Activated CD8-positive, alpha-beta memory T cell treated with anti-CD3 and anti-CD28 coated beads, Interleukin-2, amount 50 U/mL, for 1 hour (primary cell): ENCODE measurements around the gene KRTAP5-2.
"Not testable (repeated sequence)": the region's sequence is repeated elsewhere in the genome, so short reads cannot be mapped to it uniquely, and the experiment has no call there.

Source experiments
- DNase-seq: peaks from one replicate; pipeline ENCODE4 v3.0.0-alpha.2; 2020; ENCODE audit errors: extremely low read depth

Gene KRTAP5-2

DNA sequence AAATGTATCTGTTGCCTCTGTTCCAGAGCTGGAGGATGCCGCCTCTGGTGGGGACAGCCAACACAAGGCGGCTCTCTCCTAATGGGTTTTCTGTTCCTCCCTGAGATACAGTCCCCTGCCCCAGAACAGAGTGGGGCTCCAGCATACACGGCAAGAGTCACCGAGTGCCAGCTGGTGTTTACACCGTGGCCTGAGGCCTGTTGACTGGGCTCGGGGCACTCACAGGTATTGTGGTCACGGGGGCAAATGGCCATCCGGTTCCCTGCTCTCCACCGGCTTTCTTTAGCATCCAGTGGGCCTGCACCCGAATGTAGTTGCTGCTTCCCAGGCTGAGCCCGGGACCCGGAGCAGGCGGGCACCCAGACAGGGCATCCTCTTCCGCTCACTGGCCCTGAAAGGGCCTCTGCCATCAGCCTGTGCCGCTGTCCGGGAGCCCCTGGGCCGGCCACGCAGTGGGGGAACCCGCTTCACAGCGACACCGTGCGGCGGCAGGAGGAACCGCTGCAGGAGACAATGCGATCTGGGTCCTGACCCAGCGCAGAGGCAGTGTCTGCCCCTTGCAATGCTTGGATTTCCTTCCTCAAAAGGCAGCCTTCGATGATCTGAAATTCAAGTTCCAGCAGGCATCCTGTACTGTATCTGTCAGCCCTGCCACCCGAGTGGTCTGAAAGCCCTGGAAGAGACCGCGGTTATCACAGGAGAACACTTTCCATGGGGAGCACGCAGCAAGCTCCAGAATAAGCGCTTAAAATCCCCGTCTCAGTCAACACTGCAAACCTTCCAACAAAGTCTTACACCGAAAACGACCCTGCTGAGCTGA is 30.6 kb upstream of the KRTAP5-2 start:
- DNase-seq = no peak

DNA sequence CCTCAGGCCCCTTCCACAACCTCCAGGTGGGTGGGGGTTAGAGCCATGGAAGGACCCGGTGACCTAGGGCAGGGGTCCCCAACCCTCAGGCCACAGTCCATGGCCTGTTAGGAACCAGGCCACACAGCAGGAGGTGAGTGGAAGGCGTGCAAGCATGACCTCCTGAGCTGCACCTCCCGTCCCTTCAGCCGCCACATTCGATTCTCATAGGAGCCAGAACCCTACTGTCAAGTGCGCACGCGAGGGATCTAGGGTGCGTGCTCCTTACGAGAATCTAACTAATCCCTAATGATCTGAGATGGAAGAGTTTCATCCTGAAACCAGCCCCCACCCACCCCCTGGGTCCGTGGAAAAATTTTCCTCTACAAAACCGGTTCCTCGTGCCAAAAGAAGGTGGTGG is 27.4 kb upstream of the KRTAP5-2 start:
- DNase-seq = no peak

DNA sequence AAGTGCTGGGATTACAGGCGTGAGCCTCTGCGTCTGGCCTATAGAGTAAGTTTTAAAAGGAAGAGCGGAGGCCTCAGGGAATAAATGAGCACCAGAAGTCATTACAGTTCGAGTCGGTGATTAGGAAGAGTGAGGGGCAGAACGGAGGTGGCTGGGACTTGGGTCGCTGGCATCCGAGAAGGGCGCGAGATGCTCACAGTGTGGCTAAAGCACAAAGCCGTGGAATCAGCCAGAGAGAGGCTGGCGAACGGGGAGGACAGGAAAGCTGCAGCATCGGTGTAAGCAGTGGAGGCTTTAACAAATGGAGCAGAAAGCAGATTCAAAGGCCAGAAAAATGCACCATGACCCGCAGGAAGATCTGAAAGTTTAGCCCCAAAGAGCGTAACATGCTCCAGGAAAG is 26.5 kb upstream of the KRTAP5-2 start:
- DNase-seq = no peak

DNA sequence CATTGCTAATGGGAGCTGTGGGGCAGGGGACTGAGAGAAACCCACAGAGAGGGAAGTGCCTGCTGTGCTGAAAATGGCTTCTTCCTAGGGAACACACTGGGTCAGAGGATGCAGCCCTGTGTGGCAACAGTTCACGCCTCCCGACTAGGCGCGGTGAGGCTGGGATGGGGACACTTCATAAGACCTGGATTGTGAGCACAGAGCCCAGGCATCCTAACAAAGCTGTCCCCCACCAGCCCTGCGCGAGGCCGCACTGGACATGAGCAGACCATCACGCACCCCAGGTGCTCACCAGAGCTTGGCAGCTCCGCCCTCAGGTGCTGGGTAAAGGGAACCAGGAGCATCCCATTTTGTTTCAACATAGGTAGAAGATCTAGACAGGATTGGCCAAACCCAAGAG is 25.6 kb upstream of the KRTAP5-2 start:
- no peak for DNase-seq

DNA sequence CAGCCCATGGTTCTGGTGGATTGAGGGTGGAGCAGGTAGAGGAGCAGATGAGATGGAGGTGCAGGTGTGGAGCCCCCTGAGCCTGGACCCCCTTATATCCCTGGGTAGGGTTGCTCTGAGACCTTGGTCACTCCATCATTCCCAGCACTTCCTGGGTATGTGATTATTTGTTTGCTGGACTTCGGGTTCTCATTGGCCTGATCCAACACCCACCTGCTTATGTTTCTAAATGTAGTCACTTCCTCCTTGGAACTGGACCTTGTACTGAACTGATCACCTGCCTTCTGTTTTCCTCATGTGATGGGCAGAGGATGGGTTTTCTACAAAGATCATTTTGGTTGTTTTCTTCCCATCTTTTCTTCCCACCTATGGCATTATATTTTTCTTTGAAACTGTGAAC is 24.0 kb upstream of the KRTAP5-2 start, which contains the start of gene KRTAP5-4:
TSS of gene KRTAP5-4 (minus strand) at position 53 of the 400 bp plus-strand sequence. CDS start at position 8, 45 bp downstream.
- no peak for DNase-seq

DNA sequence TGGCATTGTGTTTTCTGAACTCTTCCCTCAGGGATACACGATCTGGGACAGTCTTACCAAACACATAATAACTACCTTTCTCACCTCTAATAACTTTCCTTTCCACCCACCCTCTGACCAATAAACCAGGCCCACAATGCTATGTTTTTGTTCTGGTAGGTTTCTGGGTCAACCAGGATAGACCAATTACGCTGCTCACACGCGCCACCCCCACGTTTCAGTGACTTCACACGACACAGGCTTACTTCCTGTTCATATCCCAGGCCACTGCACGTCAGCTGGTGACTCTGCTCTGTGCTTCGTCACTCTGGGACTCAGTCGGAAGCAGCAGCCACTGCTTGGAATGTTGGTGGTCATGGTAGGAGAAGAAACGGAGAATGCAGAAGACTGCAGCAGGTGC is 21.4 kb upstream of the KRTAP5-2 start:
- no peak for DNase-seq

DNA sequence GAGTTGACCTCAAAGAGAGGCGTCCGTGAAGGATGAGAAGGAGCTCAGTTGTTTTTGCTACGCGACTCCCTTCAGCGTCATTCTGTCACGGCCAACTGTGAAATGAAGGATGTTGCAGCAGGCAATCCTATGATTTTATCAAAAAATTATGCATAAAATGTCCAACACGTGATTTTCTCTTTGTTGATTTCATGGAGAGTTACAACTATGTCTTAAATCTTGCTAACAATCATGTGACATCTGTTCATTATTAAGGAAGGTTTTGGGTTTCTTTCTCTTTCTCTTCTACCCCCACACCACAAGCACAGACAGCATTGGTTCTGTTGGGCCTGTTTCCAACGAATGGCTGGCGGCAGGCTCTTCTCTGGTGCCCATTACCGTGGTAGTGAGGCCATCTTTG is 20.1 kb upstream of the KRTAP5-2 start:
- no peak for DNase-seq

DNA sequence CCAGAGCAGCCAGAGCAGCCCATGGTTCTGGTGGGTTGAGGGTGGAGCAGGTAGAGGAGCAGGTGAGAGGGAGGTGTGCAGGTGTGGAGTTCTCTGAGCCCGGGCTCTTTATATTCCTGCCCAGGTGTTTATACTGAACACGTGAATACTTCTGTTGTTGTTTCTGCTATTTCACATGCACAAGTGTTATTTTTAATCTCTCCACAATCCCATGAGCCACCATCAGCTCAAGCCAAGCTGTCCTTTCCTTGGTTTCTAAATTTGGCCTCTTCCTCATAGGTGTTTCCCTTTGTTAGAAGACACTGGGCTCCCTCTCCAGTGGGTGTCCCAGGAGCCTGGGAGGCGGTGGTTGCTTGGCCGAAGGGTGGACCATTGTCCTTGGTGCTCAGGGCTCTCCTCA is 10.3 kb upstream of the KRTAP5-2 start, which contains the start of gene KRTAP5-3:
TSS of gene KRTAP5-3 (minus strand) at position 101 of the 400 bp plus-strand sequence. CDS start at position 23, 78 bp downstream.
- no peak for DNase-seq

DNA sequence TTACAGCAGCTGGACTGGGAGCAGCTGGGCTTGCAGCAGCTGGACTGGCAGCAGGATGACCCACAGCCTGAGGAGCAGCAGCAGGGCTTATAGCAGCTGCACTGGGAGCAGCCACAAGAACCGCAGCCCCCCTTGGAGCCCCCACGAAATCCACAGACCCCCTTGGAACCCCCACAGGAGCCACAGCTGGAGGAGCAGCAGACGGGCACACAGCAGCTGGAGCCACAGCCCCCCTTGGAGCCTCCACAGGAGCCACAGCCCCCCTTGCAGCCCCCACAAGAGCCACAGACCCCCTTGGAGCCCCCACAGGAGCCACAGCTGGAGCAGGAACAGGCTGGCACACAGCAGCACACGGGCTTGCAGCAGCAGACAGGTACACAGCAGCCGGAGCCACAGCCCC is 9.8 kb upstream of the KRTAP5-2 start:
- DNase-seq = not testable (repeated sequence)

DNA sequence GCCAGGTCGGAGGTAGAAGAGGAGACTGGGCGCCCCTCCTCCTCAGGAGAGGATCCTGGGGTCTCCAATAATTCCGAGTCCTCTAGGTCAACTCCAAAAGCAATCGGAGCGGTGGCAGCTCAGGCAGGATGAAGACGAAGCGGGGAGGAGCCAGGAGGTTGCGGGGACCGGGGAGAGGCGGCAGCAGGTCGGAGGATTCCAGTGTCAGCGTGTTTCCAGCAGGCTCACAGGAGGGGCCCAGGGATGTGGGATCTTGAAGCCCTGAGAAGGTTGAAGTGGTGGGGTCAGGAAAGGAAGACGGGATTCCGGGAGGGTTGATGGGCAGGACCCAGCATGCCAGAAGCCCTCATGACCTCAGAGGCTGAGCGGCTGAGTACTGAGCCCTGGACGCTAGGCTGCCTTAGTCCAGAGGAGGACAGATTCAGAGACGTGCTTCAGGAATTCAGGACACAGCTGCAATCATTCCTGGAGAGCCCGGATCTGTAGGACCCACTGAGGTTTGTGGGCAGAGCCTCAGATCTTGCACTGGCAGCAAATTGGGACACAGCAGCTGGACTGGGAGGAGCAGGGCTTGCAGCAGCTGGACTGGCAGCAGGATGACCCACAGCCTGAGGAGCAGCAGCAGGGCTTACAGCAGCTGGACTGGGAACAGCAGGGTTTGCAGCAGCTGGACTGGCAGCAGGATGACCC is 9.2 kb upstream of the KRTAP5-2 start:
- DNase-seq = not testable (repeated sequence)

DNA sequence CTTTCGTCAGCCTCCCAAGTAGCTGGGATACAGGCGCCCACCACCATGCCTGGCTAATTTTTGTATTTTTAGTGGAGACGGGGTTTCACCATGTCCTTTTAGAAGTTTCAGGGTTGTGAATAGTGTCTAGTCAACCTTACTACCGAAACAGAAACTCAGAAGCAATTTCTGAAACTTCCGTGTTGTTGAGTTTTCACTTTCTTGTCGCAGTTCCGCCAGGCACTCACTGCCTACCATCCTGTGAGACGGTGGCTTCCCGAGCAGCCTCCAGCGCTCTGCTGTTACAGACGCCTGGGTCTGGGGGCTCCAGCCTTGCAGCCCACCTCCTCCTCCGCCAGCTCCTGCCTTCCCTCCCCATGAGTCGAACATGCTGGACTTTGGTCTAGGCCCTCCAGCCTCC is 7.8 kb upstream of the KRTAP5-2 start:
- DNase-seq = not testable (repeated sequence)

DNA sequence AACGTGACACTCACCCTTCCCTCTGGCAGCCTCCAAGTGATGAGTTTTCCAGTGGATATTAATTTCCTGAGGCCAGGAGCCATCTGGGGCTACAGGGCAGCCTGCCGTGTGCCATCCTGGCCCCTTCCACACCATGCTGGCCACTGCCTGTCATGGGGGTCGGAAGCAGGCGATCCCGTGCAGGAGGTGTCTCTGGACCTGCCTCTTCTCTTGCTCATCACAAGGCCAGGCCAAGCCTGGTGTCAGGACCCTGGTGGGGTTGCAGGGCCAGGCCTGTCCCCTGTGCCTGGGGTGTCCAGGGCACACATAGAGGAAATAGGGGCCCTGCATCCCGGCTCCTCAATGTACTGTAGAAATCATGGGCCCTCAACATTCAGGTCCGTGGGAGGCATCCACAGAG is 6.6 kb upstream of the KRTAP5-2 start:
- no peak for DNase-seq

DNA sequence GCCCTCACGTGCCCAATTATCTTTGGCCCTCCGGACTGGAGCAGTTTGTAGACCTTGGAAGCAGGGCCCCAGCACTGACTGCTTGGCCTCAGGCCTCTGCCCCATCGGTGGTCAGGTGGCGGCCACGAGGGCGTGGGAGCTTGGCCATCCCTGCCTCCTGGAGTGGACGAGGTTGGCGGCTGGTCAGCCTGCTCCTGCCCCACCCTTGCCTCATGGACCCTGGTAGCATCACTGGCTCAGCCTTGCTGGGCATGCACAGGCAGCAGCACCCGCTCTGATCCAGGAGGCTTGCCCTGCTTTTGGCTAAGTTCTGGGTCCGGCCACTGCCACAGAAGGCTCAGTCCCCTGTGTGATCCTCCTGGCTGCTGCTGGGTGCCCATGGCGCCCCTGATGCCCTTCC is 6.1 kb upstream of the KRTAP5-2 start:
- no peak for DNase-seq

DNA sequence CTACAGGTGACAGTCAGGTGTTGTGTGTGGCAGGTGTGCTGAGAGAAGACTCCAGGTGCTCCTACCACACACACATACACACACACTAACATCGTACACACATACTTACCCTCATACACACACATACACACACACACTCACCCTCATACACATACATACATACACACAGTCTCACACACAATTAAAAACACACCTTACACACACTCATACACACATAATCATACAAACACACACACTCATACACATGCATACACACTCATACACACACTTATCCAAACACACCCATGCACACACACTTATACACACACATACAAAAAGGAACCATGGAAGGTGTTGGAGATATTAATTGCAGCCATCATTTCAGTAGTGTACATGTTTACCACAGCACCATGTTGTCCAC is 5.5 kb upstream of the KRTAP5-2 start:
- DNase-seq = no peak

DNA sequence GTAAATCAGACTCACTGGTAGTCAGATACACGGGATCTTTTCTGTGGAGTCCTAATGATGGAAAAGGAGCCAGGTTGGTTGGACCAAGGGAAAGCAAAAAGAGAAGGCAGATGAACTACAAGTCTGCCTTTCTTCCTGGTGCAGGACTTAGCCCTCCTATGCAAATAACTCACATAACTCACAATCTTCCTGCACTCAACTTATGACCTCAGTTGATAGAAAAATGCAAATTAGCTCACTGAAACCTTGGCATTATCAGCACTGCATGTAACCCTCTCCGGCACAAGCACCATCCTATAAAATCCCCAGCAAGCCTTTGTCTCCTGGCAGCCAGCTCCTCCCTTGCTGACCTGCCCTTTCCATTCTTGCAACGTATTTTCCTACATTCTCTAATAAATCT is 3.6 kb upstream of the KRTAP5-2 start:
- not testable (repeated sequence) for DNase-seq

DNA sequence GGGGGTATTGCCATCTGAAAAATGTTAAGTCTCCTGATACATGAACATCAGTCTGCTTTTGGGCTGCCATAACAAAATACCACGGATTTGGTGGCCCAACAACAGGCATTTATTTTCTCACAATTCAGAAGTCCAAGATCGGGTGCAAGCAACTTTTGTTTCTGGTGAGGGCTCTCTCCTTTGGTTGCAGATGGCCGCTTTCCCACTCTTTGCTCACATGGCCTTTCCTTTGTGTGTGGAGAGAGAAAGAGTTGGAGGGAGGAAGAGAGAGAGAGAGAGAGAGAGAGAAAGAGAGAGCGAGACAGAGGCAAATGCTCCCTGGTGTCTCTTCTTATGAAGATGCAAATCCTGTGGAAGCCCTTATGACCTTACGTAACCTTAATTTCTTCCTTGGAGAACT is 2.5 kb upstream of the KRTAP5-2 start:
- no peak for DNase-seq

DNA sequence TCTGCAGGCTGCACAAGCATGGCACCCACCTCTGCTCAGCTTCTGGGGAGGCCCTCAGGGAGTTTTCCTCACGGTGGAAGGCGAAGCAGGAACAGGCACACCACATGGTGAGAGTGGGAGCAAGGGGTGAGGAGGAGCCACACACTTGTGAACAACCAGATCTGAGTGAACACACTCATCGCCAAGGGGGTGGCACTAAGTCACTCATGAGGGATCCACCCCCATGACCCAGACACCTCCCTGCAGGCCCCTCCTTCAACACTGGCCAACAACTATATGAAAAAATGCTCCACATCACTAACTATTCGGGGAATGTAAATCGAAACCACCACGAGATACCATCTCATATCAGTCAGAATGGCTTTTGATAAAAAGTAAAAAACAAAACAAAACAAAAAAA is 722 bp upstream of the KRTAP5-2 start:
- DNase-seq = no peak

DNA sequence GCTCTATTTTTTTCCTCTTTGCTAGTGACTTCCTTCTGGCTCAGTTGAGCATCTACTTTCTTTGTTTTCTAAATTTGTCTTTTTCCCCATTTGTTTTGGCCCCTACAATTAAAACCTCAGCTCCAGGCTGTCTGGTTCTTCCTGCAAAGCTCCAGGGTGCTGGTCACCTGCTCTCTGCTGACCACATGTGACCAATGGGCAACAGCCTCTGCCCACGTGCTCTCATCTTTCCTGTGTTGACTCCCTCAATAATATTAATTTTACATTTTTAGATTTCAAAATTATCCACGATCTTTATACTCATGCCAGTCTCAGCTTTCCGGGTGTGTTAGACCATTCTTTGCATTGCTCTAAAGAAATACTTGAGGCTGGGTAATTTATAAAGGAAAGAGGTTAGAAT is 312 bp upstream of the KRTAP5-2 start:
- not testable (repeated sequence) for DNase-seq

DNA sequence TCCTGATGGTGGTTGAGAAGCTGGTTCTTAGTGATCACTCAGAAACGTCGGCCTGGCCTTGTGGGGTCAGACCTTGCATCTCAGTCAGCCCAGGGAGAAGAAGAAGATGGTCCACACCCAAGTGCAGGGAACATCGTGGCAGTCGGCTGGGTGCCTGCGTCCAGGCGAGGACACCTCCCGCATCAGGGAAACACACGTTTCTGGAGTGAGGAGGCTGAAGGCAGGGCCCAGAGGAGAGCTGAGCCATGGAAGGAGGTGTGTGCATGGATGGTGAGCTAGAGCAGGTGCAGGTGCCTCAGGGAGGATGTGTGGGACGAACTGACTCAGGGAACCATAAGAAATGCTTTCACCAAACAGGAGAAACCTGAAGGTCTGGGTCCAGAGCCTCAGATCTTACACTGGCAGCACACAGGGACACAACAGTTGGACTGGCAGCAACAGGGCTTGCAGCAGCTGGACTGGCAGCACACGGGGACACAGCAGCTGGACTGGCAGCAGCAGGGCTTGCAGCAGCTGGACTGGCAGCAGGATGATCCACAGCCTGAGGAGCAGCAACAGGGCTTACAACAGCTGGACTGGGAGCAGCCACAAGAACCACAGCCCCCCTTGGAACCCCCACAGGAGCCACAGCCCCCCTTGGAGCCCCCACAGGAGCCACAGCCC is 632 bp downstream of the KRTAP5-2 start:
- no peak for DNase-seq

DNA sequence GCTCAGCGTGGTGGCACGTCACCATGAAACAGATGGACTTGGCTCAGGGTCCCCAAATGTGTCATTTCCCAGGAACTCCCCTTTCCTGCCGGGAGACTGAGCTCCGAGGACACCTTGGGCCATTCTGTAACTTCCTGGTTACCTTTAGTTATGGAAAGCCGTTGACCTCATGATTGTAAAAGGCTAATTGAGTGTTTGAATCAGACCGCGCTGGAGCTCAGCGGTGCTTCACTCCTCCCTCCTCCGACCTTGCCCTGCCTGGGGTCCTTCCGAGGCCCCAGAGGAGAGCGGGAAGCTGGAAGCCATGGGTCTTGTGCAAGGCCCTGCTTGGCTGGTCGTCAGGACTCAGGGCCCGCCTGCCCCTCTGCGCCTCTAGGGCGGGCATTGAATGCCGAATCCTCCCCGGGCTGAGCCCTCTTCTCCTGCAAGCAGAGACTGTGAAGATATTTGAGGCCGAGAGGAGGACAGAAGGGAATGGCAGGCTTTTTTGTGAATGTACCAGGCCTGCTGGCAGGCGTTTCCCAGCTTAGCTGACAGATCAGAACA is 1.4 kb downstream of the KRTAP5-2 start:
- DNase-seq = not testable (repeated sequence)

DNA sequence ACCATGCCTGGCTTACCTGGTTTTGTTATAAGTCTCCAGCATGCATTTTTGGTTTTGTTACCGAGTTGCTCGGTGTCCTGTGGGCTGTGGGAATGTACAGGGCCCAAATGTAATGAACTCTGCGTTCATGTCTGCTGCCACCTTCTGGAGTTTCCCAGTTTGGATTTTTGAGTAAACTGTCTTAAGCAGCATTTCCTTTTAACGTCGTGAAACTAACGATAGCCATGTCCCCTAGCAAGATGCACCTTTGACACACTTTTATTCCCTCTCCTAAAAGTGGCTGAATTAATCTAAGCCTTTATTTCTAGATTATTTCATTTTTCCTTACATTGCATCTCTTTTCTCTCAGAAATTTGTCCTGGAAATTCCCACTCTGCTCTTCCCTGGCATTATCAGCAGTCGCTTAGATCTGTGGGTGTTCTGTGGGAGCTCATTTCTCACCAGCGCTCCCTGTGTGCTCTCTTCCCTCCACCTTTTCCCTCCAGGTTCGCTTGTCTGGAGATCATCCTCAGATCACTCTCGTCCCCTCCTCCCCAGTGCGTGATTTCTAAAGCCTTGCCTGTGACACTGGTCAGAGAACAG is 2.0 kb downstream of the KRTAP5-2 start:
- DNase-seq = not testable (repeated sequence)

DNA sequence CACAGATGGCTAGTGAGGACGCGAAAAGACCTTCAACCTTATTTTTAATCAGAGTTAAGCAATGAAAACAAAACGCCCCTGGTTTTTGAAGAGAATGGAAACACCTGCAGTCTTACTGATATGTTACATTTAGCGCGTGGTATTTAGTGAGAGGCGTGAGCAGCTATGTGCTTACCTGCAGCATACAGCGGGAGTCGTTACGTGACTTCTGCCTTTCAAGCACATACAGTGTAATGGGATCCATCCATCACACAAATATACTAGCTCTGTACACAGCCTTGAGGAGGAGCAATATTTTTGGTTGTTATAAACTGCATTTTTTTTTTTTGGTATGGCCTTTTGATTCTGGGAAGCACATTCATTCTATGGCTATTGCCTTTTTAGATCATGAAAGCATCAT is 5.5 kb downstream of the KRTAP5-2 start:
- DNase-seq = no peak
